ENCODE data around the gene KLHL5.

GRCh38 chr4:39067031-39067430 is 5.0 kb downstream of the KLHL5 start:
- TF ChIP-seq POLR2AphosphoS5 (IDR thresholded peaks at IDR 0.05; ENCODE audit: borderline replicate concordance, low read depth, low read length): no peak
- no peak for TF ChIP-seq EZH2 (IDR thresholded peaks at IDR 0.05)
